Esophagus muscularis mucosa (tissue), 4 donors: ENCODE measurements around the gene MAP3K10. TPM values are rescaled to one million over a fixed set of nuclear protein-coding genes. Genes with fewer than 3 reads are reported as not detected.
A peak's percentile ranks its signal among the peaks of the same experiment; 100 is the strongest.

Experiments used
- DNase-seq: peaks from one replicate; pipeline ENCODE4 v3.0.0-alpha.2; 2017; ENCODE audit errors: extremely low spot score
- H3K27ac ChIP-seq, 4 donors: fragments of 200-600 bp; sonication (generic); replicated peaks in 1 of 4; 1 replicate in 3 of 4; 2 replicates in 1 of 4; pipeline ENCODE4 v1.5.1; 2016 to 2019; ENCODE audit warnings: mild to moderate bottlenecking in 1 of 4
- H3K27me3 ChIP-seq, 4 donors: fragments of 200-600 bp; sonication (generic); one replicate each; pipeline versions ENCODE4 v1.5.1 to v1.6.0; 2016 to 2019
- H3K36me3 ChIP-seq, 4 donors: fragments of 200-600 bp; sonication (generic); one replicate each; pipeline ENCODE4 v1.5.1; 2016 to 2019
- H3K4me1 ChIP-seq, 4 donors: fragments of 200-600 bp; sonication (generic); one replicate each; pipeline ENCODE4 v1.5.1; 2016 to 2019
- H3K4me3 ChIP-seq, 4 donors: fragments of 200-600 bp; sonication (generic); 1 replicate in 2 of 4; 2 replicates in 2 of 4; pipeline ENCODE4 v1.5.1; 2016 to 2019; ENCODE audit warnings: mild to moderate bottlenecking in 4 of 4, moderate library complexity in 1 of 4
- H3K9me3 ChIP-seq, 4 donors: fragments of 200-600 bp; sonication (generic); 1 replicate in 3 of 4; 2 replicates in 1 of 4; pipeline ENCODE4 v1.5.1; 2016 to 2019
- EP300 ChIP-seq: sonication (generic); formaldehyde crosslinking; IDR thresholded peaks from one replicate; pipeline ENCODE4 v1.6.1; 2017; ENCODE audit warnings: antibody characterized with exemption
- POLR2A ChIP-seq: fragments of 450-650 bp; IDR thresholded peaks from one replicate; pipeline ENCODE4 v1.6.1; 2017; ENCODE audit warnings: antibody characterized with exemption, moderate library complexity, mild to moderate bottlenecking, low read depth
- POLR2AphosphoS5 ChIP-seq, 2 donors: sonication (generic); formaldehyde crosslinking; IDR thresholded peaks; one replicate each; pipeline ENCODE4 v1.6.1; 2017; ENCODE audit warnings: antibody characterized with exemption in 2 of 2
- WGBS: methylation state at CpG from one replicate; pipeline ENCODE4 v1.1.5; 2018; 5-methylcytosine and 5-hydroxymethylcytosine counted together
- intact Hi-C: fragments of 100-400 bp; cut with DNase I; formaldehyde crosslinking; loops from one replicate; pipeline ENCODE4 v1.15.1; 2023
- total RNA-seq, 4 donors: library from RNA; depleted of rRNA; stranded (reverse); fragments of >200 nt; gene quantifications; one replicate each; pipeline versions ENCODE4 v1.1.0 to v1.2.1, GENCODE V29; 2016
- TF ChIP-seq, protein P1 (sequence below), 3 experiments: fragments of 200-600 bp in 2 of 3; fragments of 450-650 bp in 1 of 3; sonication (generic) in 2 of 3; IDR thresholded peaks; one replicate each; pipeline ENCODE4 v1.5.1; 2017 to 2019; ENCODE audit warnings: antibody characterized with exemption in 3 of 3, mild to moderate bottlenecking in 2 of 3, moderate library complexity in 1 of 3

Gene MAP3K10
- total RNA-seq, 4 donors from 2014 or later, result 10.1 to 25.9 (median 20.8) TPM

DNA sequence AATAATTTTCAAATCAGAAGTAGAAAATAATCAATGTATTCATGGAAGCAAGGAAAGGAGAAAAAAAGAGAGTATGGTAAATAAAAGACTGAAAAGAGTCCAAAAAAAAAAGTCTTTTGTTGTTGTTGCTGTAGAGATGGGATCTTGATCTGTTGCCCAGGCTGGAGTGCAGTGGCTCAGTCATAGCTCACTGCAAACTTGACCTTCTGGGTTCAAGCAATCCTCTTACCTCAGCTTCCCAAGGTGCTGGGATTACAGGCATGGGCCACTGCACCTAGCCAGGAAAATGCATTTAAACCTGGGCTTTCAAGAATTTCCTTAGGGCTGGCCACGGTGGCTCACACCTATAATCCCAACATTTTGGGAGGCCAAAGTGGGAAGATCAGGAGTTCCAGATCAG lies 7.0 kb upstream of the MAP3K10 start:
- Histone ChIP-seq H3K36me3 (no peaks in the 10 kb centered on the region), H3K4me1 (no peaks in the 10 kb centered on the region), H3K9me3 (no peaks in the 10 kb centered on the region), H3K27me3 (no peaks in the 10 kb centered on the region), H3K27ac (no peak overlapping the region), H3K4me3 (no peak overlapping the region)
- no peak for DNase-seq
- TF ChIP-seq EP300, result no peak
- 92% methylated on average over 1 of the region's 1 CpG for WGBS
- intact Hi-C loops, result no loop called here

DNA sequence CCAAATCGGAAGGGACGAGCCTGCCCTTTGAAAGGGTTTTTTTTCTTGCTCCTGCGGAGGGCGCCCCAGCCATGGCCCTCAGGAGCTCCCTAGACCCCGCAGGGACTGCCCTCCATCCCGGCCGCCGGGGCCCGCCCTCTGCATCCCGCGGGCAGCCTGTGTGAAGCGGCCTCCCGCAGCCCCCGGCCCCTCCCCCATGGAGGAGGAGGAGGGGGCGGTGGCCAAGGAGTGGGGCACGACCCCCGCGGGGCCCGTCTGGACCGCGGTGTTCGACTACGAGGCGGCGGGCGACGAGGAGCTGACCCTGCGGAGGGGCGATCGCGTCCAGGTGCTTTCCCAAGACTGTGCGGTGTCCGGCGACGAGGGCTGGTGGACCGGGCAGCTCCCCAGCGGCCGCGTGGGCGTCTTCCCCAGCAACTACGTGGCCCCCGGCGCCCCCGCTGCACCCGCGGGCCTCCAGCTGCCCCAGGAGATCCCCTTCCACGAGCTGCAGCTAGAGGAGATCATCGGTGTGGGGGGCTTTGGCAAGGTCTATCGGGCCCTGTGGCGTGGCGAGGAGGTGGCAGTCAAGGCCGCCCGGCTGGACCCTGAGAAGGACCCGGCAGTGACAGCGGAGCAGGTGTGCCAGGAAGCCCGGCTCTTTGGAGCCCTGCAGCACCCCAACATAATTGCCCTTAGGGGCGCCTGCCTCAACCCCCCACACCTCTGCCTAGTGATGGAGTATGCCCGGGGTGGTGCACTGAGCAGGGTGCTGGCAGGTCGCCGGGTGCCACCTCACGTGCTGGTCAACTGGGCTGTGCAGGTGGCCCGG lies 815 bp downstream of the MAP3K10 start:
- WGBS, result 17% methylated on average over 19 of the region's 62 CpGs
- Histone ChIP-seq H3K4me3 (peak overlapping the region; percentile 76 to 99 (median 92)), H3K9me3 (no peaks in the 10 kb centered on the region), H3K4me1 (peaks cover 14 to 42% (median 31%) of the 10 kb centered on the region in 4 donors), H3K27ac (peak overlapping the region; percentile 94 to 99 (median 98)), H3K36me3 (no peaks in the 10 kb centered on the region), H3K27me3 (no peaks in the 10 kb centered on the region)
- no peak for DNase-seq
- no peak for TF ChIP-seq EP300
- intact Hi-C loops, result no loop called here

DNA sequence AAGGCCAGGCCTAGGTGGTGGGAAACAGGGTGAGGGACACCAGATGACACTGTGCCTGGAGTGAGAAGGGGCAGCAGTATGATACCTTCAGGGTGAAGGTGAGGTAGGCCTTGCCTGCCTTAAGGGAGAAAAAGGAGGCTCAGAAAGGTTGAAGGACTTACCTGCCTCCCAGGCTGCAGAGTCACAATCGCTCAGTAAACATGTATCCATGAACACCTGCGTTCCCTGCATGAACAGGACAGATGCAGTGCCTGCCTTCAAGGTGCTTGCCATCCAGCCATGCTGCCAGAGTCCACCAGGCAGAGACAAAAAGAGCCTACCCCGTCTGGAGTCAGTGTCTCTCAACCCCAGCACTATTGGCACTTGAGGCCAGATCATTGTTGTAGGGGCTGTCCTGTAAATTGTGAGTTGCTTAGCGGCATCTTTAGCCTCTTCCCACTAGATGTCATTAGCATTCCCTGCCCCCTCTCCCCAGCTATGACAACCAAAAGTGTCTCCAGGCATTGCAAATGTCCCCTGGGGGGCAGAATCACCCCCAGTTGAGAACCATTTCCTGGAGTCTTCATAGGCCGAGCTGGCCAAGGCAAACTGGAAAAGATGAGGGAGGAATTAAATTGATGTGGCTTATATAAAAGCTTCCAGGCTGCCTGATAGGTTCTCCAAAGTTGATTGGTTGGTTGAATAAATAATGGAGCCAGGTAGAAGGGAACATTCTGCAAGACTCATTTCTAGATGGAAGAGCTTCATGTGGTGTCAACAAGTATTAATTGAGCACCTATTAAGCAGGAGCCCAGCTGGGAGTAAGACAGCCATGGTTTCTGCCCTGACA lies 1.7 kb downstream of the MAP3K10 start:
- Histone ChIP-seq H3K27ac (no peak overlapping the region), H3K4me1 (peaks cover 14 to 42% (median 31%) of the 10 kb centered on the region in 4 donors), H3K9me3 (no peaks in the 10 kb centered on the region), H3K4me3 (peak overlapping the region; percentile 76 to 99 (median 92)), H3K36me3 (peaks cover 0 to 7% (median 0%) of the 10 kb centered on the region in 4 donors), H3K27me3 (no peaks in the 10 kb centered on the region)
- no peak for TF ChIP-seq POLR2AphosphoS5 (IDR thresholded peaks at IDR 0.05)
- DNase-seq, result no peak
- intact Hi-C loops, result no loop called here
- WGBS, result 83% methylated on average over 5 of the region's 5 CpGs

DNA sequence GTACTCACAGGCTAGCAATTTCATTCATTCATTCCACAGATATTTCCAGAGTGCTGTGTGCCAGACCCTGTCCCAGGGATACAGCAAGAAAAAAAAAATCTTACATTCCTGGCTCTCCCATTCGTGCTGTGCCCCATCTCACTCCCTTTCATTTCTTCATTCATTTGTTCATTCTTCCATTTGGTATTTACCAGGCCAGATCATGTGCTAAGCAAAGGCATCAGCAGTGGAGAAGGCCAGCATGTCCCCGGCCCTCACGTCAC lies 2.3 kb downstream of the MAP3K10 start:
- TF ChIP-seq EP300 (no peak), POLR2AphosphoS5 (IDR thresholded peaks at IDR 0.05) (no peak), POLR2A (no peak)
- TF ChIP-seq, protein P1, sequence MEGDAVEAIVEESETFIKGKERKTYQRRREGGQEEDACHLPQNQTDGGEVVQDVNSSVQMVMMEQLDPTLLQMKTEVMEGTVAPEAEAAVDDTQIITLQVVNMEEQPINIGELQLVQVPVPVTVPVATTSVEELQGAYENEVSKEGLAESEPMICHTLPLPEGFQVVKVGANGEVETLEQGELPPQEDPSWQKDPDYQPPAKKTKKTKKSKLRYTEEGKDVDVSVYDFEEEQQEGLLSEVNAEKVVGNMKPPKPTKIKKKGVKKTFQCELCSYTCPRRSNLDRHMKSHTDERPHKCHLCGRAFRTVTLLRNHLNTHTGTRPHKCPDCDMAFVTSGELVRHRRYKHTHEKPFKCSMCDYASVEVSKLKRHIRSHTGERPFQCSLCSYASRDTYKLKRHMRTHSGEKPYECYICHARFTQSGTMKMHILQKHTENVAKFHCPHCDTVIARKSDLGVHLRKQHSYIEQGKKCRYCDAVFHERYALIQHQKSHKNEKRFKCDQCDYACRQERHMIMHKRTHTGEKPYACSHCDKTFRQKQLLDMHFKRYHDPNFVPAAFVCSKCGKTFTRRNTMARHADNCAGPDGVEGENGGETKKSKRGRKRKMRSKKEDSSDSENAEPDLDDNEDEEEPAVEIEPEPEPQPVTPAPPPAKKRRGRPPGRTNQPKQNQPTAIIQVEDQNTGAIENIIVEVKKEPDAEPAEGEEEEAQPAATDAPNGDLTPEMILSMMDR (IDR thresholded peaks at IDR 0.05), result no peak
- no peaks in the 10 kb centered on the region for H3K9me3 ChIP-seq
- no peak for DNase-seq
- peaks cover 0 to 12% (median 2%) of the 10 kb centered on the region in 4 donors for H3K36me3 ChIP-seq
- no peaks in the 10 kb centered on the region for H3K27me3 ChIP-seq
- peaks cover 14 to 42% (median 31%) of the 10 kb centered on the region in 4 donors for H3K4me1 ChIP-seq
- intact Hi-C loops, result no loop called here
- no peak overlapping the region for H3K4me3 ChIP-seq
- H3K27ac ChIP-seq, result no peak overlapping the region
- WGBS, result 76% methylated on average over 3 of the region's 3 CpGs

DNA sequence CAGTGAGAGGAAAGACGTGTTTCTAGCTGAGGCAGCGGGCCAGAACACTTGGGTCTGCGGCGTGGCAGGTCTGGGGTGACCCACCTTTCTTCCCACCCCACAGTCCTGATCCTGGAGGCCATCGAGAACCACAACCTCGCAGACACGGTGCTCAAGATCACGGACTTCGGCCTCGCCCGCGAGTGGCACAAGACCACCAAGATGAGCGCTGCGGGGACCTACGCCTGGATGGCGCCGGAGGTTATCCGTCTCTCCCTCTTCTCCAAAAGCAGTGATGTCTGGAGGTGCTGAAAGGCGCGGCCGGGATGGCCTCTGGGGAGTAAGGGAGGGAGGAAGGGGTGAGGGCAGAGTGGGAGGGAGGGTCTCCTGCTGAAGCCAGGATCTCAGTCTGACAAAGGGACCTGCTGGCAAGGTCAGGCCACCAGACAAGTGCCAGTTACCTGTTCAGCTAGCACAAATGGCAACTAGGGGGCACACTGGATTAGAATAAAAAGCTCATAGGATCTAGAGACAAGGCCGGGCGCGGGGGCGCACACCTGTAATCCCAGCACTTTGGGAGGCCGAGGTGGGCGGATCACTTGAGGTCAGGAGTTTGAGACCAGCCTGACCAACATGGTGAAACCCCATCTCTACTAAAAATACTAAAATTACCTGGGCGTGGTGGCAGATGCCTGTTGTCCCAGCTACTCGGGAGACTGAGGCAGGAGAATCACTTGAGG lies 7.2 kb downstream of the MAP3K10 start:
- WGBS, result 95% methylated on average over 27 of the region's 29 CpGs
- no peak for TF ChIP-seq POLR2AphosphoS5 (IDR thresholded peaks at IDR 0.05)
- TF ChIP-seq, protein P1 (IDR thresholded peaks at IDR 0.05), result no peak
- no peak for TF ChIP-seq EP300
- TF ChIP-seq POLR2A, result no peak

More for the DNA sequence above, 7.2 kb downstream of the MAP3K10 start:
- no peak for DNase-seq
- H3K9me3 ChIP-seq, result no peaks in the 10 kb centered on the region
- H3K27ac ChIP-seq, result no peak overlapping the region
- peaks cover 7 to 50% (median 21%) of the 10 kb centered on the region in 4 donors for H3K36me3 ChIP-seq
- H3K27me3 ChIP-seq, result no peaks in the 10 kb centered on the region
- intact Hi-C loops, result no loop called here
- H3K4me3 ChIP-seq, result no peak overlapping the region
- peaks cover 0 to 17% (median 4%) of the 10 kb centered on the region in 4 donors for H3K4me1 ChIP-seq
